Left ventricle myocardium inferior (tissue), 1 donor: ENCODE results near the gene EYA2. TPM values are rescaled to one million over a fixed set of nuclear protein-coding genes. Genes with fewer than 3 reads are reported as not detected.

Experiments used
- DNase-seq: peaks from one replicate; pipeline ENCODE4 v3.0.0-alpha.2; 2020
- H3K27ac ChIP-seq: fragments of 200-600 bp; replicated peaks from 2 replicates; pipeline ENCODE4 v1.8.0; 2021
- H3K27me3 ChIP-seq: fragments of 200-600 bp; 2 replicates; pipeline ENCODE4 v1.8.0; 2021; ENCODE audit warnings: low read depth
- H3K36me3 ChIP-seq: fragments of 200-600 bp; 2 replicates; pipeline ENCODE4 v1.8.0; 2021
- H3K4me1 ChIP-seq: fragments of 200-600 bp; 2 replicates; pipeline ENCODE4 v1.8.0; 2021
- H3K4me3 ChIP-seq: fragments of 200-600 bp; 2 replicates; pipeline ENCODE4 v1.8.0; 2021; ENCODE audit warnings: mild to moderate bottlenecking, moderate library complexity
- H3K9me3 ChIP-seq: fragments of 200-600 bp; replicated peaks from 2 replicates; pipeline ENCODE4 v1.8.0; 2021
- intact Hi-C: fragments of 100-400 bp; cut with micrococcal nuclease; formaldehyde crosslinking; loops from one replicate; pipeline ENCODE4 v1.11.0; 2022
- total RNA-seq: library from RNA; stranded (reverse); fragmentation: NEBNext Ultra II Directional; extraction: Animal tissue kit (Norgen Biotek cat#: 25700); gene quantifications from one replicate; pipeline ENCODE4 v1.2.1, GENCODE V29; 2021
- TF ChIP-seq, protein P1 (sequence below): fragments of 200-600 bp; IDR thresholded peaks from 2 replicates; pipeline ENCODE4 v1.8.0; 2021; ENCODE audit warnings: antibody characterized with exemption, mild to moderate bottlenecking, borderline replicate concordance
- donor health status: DM: no; HTN: yes; CAD: no; lungs with severe emphysema.

The EYA2 gene
- total RNA-seq, 1 donor from 2014 or later, result 0.63 TPM

DNA sequence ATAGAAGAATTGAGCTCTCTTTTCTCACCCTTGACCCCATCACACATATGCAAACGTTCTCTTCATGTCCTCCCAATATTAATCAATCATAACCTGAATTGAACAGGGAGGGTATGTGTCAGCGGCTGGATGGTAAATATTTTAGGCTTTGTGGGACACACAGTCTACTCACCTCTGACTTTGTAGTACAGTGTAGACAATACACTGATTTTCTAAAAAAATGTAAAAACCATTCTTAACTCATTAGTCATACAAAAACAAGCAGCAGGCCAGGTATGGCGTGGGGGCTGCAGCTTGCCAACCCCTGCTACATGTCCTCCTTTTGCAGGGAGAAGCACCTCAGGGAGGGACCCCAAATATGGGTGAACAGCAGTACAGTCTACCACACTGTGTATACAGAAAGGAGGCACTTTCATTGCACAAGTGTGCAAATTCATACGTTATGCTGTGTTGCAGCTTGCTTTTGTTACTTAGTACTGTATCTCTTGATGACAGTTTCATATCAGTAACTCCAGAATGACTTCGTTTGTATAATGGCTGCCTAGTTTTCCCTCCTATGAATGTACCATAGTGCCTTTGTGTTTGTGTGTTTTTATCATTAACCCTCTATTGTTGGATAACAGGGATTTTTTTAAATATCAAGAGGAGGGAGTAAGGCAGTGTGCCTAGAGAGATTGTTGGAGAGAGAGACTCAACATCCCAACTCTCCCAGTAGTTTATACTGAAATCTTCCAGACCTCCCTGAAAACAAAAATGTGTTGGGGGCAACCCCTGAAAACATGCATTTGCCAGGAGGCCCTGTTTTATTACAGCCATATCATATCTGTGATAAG, 247.5 kb downstream of the EYA2 start:
- no peaks in the 10 kb centered on the region for H3K4me1 ChIP-seq
- no peaks in the 10 kb centered on the region for H3K36me3 ChIP-seq
- intact Hi-C loops, result no loop called here
- no peaks in the 10 kb centered on the region for H3K27me3 ChIP-seq
- peaks cover 15% of the 10 kb centered on the region for H3K9me3 ChIP-seq
- no peak for DNase-seq
- no peak overlapping the region for H3K27ac ChIP-seq
- H3K4me3 ChIP-seq, result no peak overlapping the region
- TF ChIP-seq, protein P1, sequence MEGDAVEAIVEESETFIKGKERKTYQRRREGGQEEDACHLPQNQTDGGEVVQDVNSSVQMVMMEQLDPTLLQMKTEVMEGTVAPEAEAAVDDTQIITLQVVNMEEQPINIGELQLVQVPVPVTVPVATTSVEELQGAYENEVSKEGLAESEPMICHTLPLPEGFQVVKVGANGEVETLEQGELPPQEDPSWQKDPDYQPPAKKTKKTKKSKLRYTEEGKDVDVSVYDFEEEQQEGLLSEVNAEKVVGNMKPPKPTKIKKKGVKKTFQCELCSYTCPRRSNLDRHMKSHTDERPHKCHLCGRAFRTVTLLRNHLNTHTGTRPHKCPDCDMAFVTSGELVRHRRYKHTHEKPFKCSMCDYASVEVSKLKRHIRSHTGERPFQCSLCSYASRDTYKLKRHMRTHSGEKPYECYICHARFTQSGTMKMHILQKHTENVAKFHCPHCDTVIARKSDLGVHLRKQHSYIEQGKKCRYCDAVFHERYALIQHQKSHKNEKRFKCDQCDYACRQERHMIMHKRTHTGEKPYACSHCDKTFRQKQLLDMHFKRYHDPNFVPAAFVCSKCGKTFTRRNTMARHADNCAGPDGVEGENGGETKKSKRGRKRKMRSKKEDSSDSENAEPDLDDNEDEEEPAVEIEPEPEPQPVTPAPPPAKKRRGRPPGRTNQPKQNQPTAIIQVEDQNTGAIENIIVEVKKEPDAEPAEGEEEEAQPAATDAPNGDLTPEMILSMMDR, result no peak

DNA sequence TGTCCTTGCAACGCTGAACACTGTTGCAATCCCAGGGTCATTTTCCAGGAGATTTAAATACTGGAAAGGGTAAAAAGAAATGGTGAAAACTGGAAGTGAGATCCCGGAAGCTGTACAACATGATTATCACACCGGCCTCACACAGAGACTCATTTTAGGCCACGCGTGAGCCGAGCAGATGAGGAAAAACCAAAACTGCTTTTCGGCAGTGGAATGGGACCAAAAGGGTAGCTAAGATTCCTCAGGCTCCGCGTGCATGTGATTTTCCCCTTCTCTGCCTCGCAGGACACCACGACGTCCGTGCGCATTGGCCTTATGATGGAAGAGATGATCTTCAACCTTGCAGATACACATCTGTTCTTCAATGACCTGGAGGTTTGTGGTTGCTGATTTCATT, 248.1 kb downstream of the EYA2 start:
- Histone ChIP-seq H3K36me3 (no peaks in the 10 kb centered on the region), H3K27ac (no peak overlapping the region), H3K4me3 (no peak overlapping the region), H3K9me3 (peaks cover 15% of the 10 kb centered on the region), H3K4me1 (no peaks in the 10 kb centered on the region), H3K27me3 (no peaks in the 10 kb centered on the region)
- no peak for DNase-seq
- intact Hi-C loops, result no loop called here
- TF ChIP-seq, protein P1, result no peak

DNA sequence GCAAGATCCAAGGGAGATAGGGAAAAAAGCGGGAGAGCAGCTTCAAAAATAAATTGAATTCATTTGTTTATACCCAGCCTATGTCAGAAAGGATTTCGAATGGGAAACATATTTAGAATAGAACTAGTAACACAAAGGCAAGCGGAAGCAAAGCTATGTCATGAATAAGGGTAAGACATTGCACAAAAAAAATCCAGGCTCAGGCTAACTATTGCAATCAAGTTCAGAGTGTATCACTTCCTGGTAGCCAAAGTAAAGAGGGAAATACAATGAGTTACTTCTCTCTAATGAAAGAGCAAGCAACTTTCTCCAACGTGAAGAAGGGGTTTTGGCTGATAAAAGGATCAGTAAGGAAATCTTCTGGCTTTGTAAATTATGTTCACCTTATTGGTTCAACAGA, 249.0 kb downstream of the EYA2 start:
- DNase-seq, result no peak
- Histone ChIP-seq H3K27me3 (no peaks in the 10 kb centered on the region), H3K9me3 (peaks cover 15% of the 10 kb centered on the region), H3K36me3 (no peaks in the 10 kb centered on the region), H3K4me1 (no peaks in the 10 kb centered on the region), H3K27ac (no peak overlapping the region), H3K4me3 (no peak overlapping the region)
- intact Hi-C loops, result no loop called here
- TF ChIP-seq, protein P1, result no peak

DNA sequence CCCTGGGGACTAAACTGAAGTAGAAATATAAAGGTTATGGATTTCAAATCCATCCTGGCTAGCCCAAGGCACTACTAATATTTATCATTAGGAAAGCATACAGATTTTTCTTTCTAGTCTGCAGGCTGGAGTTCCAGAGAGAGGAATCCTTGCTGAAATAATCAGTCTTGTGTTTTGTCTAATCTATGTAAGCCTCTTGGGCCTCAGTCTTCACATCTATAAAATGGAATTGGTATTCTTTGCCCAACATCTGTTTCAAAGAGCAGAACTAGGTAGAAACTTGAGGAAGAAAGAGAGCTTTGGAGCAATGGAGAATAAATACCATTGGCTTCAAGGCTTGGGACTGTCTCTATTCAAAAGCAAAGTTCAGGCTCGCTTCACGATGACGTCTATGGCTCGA, 249.8 kb downstream of the EYA2 start:
- H3K4me1 ChIP-seq, result no peaks in the 10 kb centered on the region
- no peak overlapping the region for H3K4me3 ChIP-seq
- H3K9me3 ChIP-seq, result peaks cover 15% of the 10 kb centered on the region
- DNase-seq, result no peak
- TF ChIP-seq, protein P1, result no peak
- intact Hi-C loops, result no loop called here
- H3K27ac ChIP-seq, result no peak overlapping the region
- peaks cover 4% of the 10 kb centered on the region for H3K27me3 ChIP-seq
- no peaks in the 10 kb centered on the region for H3K36me3 ChIP-seq

DNA sequence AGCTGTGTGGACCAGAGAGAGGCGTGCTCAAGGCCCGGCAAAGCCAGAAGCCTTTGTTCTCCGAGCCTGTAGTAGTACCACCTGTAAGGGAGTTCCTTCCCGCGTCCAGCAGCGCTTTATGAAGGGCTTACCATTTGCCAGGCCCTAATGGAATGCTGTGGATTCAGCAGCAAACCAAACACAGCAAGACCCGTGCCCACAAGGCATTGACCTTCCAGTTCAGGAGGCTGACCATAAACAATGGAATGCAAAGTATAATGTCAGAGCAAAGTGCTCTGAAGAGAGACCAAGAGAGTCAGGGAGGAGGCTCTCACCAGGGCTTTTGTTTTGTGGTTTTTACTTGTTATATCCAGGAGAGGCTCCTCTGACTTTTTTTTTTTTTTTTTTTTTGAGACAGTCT, 252.0 kb downstream of the EYA2 start:
- H3K36me3 ChIP-seq, result no peaks in the 10 kb centered on the region
- H3K4me1 ChIP-seq, result no peaks in the 10 kb centered on the region
- H3K9me3 ChIP-seq, result peaks cover 2% of the 10 kb centered on the region
- no peak for DNase-seq
- no peak overlapping the region for H3K4me3 ChIP-seq
- H3K27ac ChIP-seq, result no peak overlapping the region
- intact Hi-C loops, result no loop called here
- TF ChIP-seq, protein P1, result no peak
- H3K27me3 ChIP-seq, result peaks cover 12% of the 10 kb centered on the region
